HL-60 (cell line): ENCODE measurements around the gene WDFY4.

ENCODE experiments used
- DNase-seq, 2 experiments: peaks; one replicate each; pipeline ENCODE4 v3.0.0-alpha.2; 2010 to 2020; ENCODE audit warnings: low read depth in 1 of 2, low spot score in 1 of 2
- H3K27ac ChIP-seq: fragments of 250-450 bp; sonication (Bioruptor Pico); replicated peaks from 2 replicates; pipeline ENCODE4 v1.5.1; 2020; ENCODE audit warnings: mild to moderate bottlenecking, moderate library complexity
- H3K27me3 ChIP-seq: fragments of 250-450 bp; sonication (Bioruptor Pico); 2 replicates; pipeline ENCODE4 v1.5.1; 2021; ENCODE audit warnings: mild to moderate bottlenecking, moderate library complexity; ENCODE audit not compliant: insufficient read depth, poor library complexity, severe bottlenecking
- H3K4me3 ChIP-seq: replicated peaks from 2 replicates; pipeline ENCODE4 v1.5.1; 2011; ENCODE audit warnings: mild to moderate bottlenecking, control low read depth, low read length; ENCODE audit not compliant: insufficient read depth
- CTCF ChIP-seq: IDR thresholded peaks from one replicate; pipeline ENCODE4 v1.5.1; 2011; ENCODE audit warnings: low read length, control low read depth, inconsistent platforms; ENCODE audit not compliant: insufficient read depth
- GABPA ChIP-seq: IDR thresholded peaks from 2 replicates; pipeline ENCODE4 v1.6.1; 2012; ENCODE audit warnings: low read depth
- POLR2AphosphoS5 ChIP-seq: IDR thresholded peaks from 2 replicates; pipeline ENCODE4 v1.6.1; 2012; ENCODE audit warnings: low read depth
- REST ChIP-seq: IDR thresholded peaks from 2 replicates; pipeline ENCODE4 v1.6.1; 2012; ENCODE audit warnings: low read depth; ENCODE audit not compliant: insufficient replicate concordance
- SPI1 ChIP-seq: IDR thresholded peaks from 2 replicates; pipeline ENCODE4 v1.6.1; 2012; ENCODE audit warnings: low read depth, mild to moderate bottlenecking, borderline replicate concordance

Gene WDFY4

GRCh38 chr10:48744587-48744986, 59.9 kb downstream of the WDFY4 start:
- no peak for TF ChIP-seq POLR2AphosphoS5
- no peak for TF ChIP-seq CTCF
- no peak for TF ChIP-seq REST
- no peak for TF ChIP-seq GABPA
- TF ChIP-seq SPI1 = no peak
- Histone ChIP-seq H3K27ac (no peak overlapping the region), H3K4me3 (no peak overlapping the region), H3K27me3 (no peaks in the 10 kb centered on the region)
- no peak for DNase-seq

GRCh38 chr10:48745662-48746245, 61.1 kb downstream of the WDFY4 start:
- TF ChIP-seq REST (no peak), SPI1 (no peak), CTCF (no peak), GABPA (no peak), POLR2AphosphoS5 (no peak)
- DNase-seq = no peak
- Histone ChIP-seq H3K4me3 (no peak overlapping the region), H3K27ac (no peak overlapping the region), H3K27me3 (no peaks in the 10 kb centered on the region)

GRCh38 chr10:48748573-48748972, 63.9 kb downstream of the WDFY4 start:
- no peak for TF ChIP-seq SPI1
- TF ChIP-seq CTCF = no peak
- TF ChIP-seq GABPA = no peak

GRCh38 chr10:48749254-48749787, 64.6 kb downstream of the WDFY4 start:
- no peak for DNase-seq
- TF ChIP-seq POLR2AphosphoS5 (no peak), GABPA (no peak), CTCF (no peak), SPI1 (no peak), REST (no peak)
- Histone ChIP-seq H3K27me3 (no peaks in the 10 kb centered on the region), H3K4me3 (no peak overlapping the region), H3K27ac (no peak overlapping the region)

More at GRCh38 chr10:48748573-48748972, 63.9 kb downstream of the WDFY4 start:
- Histone ChIP-seq H3K27me3 (no peaks in the 10 kb centered on the region), H3K27ac (no peak overlapping the region), H3K4me3 (no peak overlapping the region)
- peak in 1 of 2 experiments; percentile 14 for DNase-seq
